ENCODE measurements around the gene NSMCE3. TPM values are rescaled to one million over a fixed set of nuclear protein-coding genes. Genes with fewer than 3 reads are reported as not detected.

The NSMCE3 gene
- 10 to 100 TPM; 11.0 to 95.5 (median 13.7) TPM for total RNA-seq

- peaks cover 6 to 22% of the 10 kb centered on the region in 2 donors for H3K4me1 ChIP-seq (replicated peaks in 1 of 2)
- H3K27ac ChIP-seq = peak within 1 kb of the TSS; percentile 94 to 95
- WGBS, 10 experiments = 0 to 3% (median 1%) methylated on average over 5 to 35 of the region's 68 CpGs
- ATAC-seq (replicated peaks in 6 of 8) = peak; percentile 66 to 97 (median 96)
- in situ Hi-C loops (cut with MboI; ENCODE audit: low pct_unique_long_range_greater_than_20kb in 2 of 9, low sequenced_read_pairs in 9 of 9, unreplicated experiment in 9 of 9) = loop anchor here in 3 of 9 experiments (25.0 kb wide), 2 partner anchors 132 to 282 kb away; no protein-coding TSS in a partner anchor
- peak within 1 kb of the TSS; percentile 67 to 99 (median 97) for H3K4me3 ChIP-seq
Measured at GRCh38 chr15:29269485-29270168, at the start of gene NSMCE3. Gene NSMCE3, minus strand, starts transcription at chr15:29269822. Its CDS starts 117 bp downstream, at chr15:29269705.

- 20 to 100% (median 80%) methylated on average over 1 to 3 of the region's 3 CpGs; no CpG with 5 or more reads in 1 of the 10 experiments for WGBS, 10 experiments
- in situ Hi-C loops (cut with MboI; ENCODE audit: low pct_unique_long_range_greater_than_20kb in 2 of 9, low sequenced_read_pairs in 9 of 9, unreplicated experiment in 9 of 9) = no loop called here
- Histone ChIP-seq H3K27ac (no peak overlapping the region), H3K4me1 (replicated peaks in 1 of 2) (peaks cover 7 to 8% of the 10 kb centered on the region in 2 donors), H3K4me3 (no peak overlapping the region)
- no peak for ATAC-seq (replicated peaks in 6 of 8)
Measured at GRCh38 chr15:29316422-29316821, 46.8 kb upstream of the NSMCE3 start.

DNA sequence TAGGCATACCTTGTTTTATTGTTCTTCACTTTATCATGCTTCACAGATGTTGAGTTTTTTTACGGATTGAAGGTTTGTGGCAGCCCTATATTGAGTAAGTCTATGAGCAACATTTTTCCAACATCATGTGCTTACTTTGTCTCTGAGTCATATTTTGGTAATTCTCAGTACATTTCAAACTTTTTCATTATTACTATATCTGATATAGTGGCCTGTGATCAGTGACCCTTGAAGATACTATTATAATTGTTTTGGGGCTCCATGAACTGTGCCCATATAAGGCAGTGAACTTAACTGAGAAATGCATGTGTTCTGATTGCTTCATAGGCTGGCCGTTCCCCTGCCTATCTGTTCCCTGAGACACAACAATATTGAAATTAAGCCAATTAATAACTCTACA lies 42.8 kb upstream of the NSMCE3 start:
- Histone ChIP-seq H3K4me1 (replicated peaks in 1 of 2) (peaks cover 0 to 8% of the 10 kb centered on the region in 2 donors), H3K4me3 (no peak overlapping the region), H3K27ac (no peak overlapping the region)
- 35 to 100% (median 84%) methylated on average over 1 to 2 of the region's 2 CpGs; no CpG with 5 or more reads in 2 of the 10 experiments for WGBS, 10 experiments
- in situ Hi-C loops (cut with MboI; ENCODE audit: low pct_unique_long_range_greater_than_20kb in 2 of 9, low sequenced_read_pairs in 9 of 9, unreplicated experiment in 9 of 9) = no loop called here
- peak in 2 of 8 experiments; percentile 72 to 75 for ATAC-seq (replicated peaks in 6 of 8)

GRCh38 chr15:29311696-29312095 lies 42.1 kb upstream of the NSMCE3 start:
- H3K27ac ChIP-seq = no peak overlapping the region
- H3K4me3 ChIP-seq = no peak overlapping the region
- in situ Hi-C loops (cut with MboI; ENCODE audit: low pct_unique_long_range_greater_than_20kb in 2 of 9, low sequenced_read_pairs in 9 of 9, unreplicated experiment in 9 of 9) = no loop called here
- ATAC-seq (replicated peaks in 6 of 8) = peak in 2 of 8 experiments; percentile 31 to 67
- H3K4me1 ChIP-seq (replicated peaks in 1 of 2) = peaks cover 0 to 8% of the 10 kb centered on the region in 2 donors

DNA sequence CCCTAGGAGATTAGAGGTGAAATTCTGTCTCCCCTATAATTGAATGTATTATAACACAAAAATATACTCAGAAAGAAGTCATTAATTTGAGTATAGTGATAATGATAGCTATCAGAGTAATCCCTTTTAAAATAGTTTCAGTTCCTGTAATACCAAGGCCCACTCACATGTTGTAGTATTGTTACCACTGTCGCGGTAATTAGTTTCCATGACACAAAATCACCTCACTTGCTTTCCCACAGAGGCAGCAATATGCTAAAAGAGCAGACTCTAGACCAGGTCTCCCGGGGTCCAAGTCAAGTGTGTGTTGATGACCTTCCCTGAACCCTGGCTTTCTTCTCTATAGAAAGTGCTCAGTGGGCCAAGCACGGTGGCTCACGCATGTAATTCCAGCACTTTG lies 39.5 kb upstream of the NSMCE3 start:
- in situ Hi-C loops (cut with MboI; ENCODE audit: low pct_unique_long_range_greater_than_20kb in 2 of 9, low sequenced_read_pairs in 9 of 9, unreplicated experiment in 9 of 9) = no loop called here
- WGBS, 10 experiments = 63 to 100% (median 74%) methylated on average over 2 to 5 of the region's 5 CpGs; no CpG with 5 or more reads in 5 of the 10 experiments
- Histone ChIP-seq H3K4me3 (no peak overlapping the region), H3K27ac (no peak overlapping the region), H3K4me1 (replicated peaks in 1 of 2) (no peaks in the 10 kb centered on the region)
- no peak for ATAC-seq (replicated peaks in 6 of 8)

DNA sequence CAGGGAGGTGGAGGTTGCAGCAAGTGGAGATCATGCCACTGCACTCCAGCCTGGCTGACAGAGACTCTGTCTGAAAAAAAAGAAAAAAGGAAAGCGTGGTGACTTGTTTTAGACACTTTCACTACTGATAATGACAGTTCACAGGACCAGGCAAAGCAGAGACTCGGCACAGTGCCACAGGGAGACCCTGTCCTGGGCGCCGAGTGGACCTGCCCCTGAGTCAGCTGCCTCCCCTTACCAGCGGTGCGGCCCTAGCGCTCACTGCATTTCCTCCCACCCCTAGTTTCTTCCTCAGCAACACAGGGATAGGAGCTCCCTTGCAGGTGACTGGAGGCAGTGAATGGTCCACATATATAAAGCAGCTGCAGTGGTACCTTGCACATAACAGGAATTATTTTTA lies 38.7 kb upstream of the NSMCE3 start:
- WGBS, 10 experiments = 91 to 100% (median 94%) methylated on average over 1 to 7 of the region's 7 CpGs; no CpG with 5 or more reads in 6 of the 10 experiments
- in situ Hi-C loops (cut with MboI; ENCODE audit: low pct_unique_long_range_greater_than_20kb in 2 of 9, low sequenced_read_pairs in 9 of 9, unreplicated experiment in 9 of 9) = no loop called here
- Histone ChIP-seq H3K4me1 (replicated peaks in 1 of 2) (no peaks in the 10 kb centered on the region), H3K4me3 (no peak overlapping the region), H3K27ac (no peak overlapping the region)
- no peak for ATAC-seq (replicated peaks in 6 of 8)

DNA sequence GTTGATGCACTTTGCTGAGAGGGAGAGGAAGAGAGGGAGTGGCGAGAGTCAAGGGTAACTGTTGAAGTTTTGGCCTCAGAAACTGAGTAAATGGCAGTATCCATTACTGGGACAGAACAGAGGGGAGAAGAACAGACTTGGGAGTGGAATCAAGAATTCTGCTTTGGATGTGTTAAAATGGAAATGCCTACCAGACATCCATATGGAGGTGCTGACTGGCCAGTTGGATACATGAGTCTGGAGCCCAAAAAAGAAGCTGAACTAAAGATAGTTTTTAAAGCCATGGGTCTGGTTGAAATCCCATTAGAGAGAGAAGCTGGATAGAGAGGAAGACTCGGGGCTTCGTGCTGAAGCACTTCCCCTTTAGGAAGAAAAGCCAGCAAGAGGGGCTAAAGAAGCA lies 35.9 kb upstream of the NSMCE3 start:
- in situ Hi-C loops (cut with MboI; ENCODE audit: low pct_unique_long_range_greater_than_20kb in 2 of 9, low sequenced_read_pairs in 9 of 9, unreplicated experiment in 9 of 9) = no loop called here
- WGBS, 10 experiments = 20 to 90% (median 72%) methylated on average over 1 to 3 of the region's 3 CpGs; no CpG with 5 or more reads in 2 of the 10 experiments
- no peak overlapping the region for H3K27ac ChIP-seq
- H3K4me3 ChIP-seq = no peak overlapping the region
- H3K4me1 ChIP-seq (replicated peaks in 1 of 2) = no peaks in the 10 kb centered on the region
- no peak for ATAC-seq (replicated peaks in 6 of 8)

GRCh38 chr15:29302871-29303270 lies 33.2 kb upstream of the NSMCE3 start:
- Histone ChIP-seq H3K27ac (no peak overlapping the region), H3K4me3 (no peak overlapping the region), H3K4me1 (replicated peaks in 1 of 2) (no peaks in the 10 kb centered on the region)
- in situ Hi-C loops (cut with MboI; ENCODE audit: low pct_unique_long_range_greater_than_20kb in 2 of 9, low sequenced_read_pairs in 9 of 9, unreplicated experiment in 9 of 9) = no loop called here
- peak in 2 of 8 experiments; percentile 50 to 91 for ATAC-seq (replicated peaks in 6 of 8)
- WGBS, 10 experiments = 31 to 90% (median 80%) methylated on average over 1 to 5 of the region's 7 CpGs; no CpG with 5 or more reads in 3 of the 10 experiments

DNA sequence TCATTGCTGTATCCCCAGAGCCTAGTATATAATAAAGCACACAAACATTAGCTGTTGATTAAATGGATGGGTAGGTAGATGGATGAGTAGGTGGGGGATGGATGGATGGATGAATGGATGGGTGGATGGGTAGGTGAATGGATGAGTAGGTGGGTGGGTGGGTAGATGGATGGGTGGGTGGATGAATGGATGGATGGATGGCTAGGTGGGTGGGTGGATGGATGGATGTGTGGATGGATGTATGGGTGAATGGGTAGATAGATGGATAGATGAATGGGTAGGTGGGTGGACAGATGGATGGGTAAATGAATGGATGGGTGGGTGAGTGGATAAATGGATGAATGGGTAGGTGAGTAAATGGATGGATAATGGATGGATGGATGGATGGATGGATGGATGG lies 30.2 kb upstream of the NSMCE3 start:
- no peak for ATAC-seq (replicated peaks in 6 of 8)
- Histone ChIP-seq H3K27ac (no peak overlapping the region), H3K4me3 (no peak overlapping the region), H3K4me1 (replicated peaks in 1 of 2) (no peaks in the 10 kb centered on the region)
- in situ Hi-C loops (cut with MboI; ENCODE audit: low pct_unique_long_range_greater_than_20kb in 2 of 9, low sequenced_read_pairs in 9 of 9, unreplicated experiment in 9 of 9) = no loop called here

GRCh38 chr15:29299331-29299730 lies 29.7 kb upstream of the NSMCE3 start:
- in situ Hi-C loops (cut with MboI; ENCODE audit: low pct_unique_long_range_greater_than_20kb in 2 of 9, low sequenced_read_pairs in 9 of 9, unreplicated experiment in 9 of 9) = no loop called here
- H3K27ac ChIP-seq = no peak overlapping the region
- 17 to 100% (median 68%) methylated on average over 1 to 2 of the region's 3 CpGs; no CpG with 5 or more reads in 6 of the 10 experiments for WGBS, 10 experiments
- H3K4me3 ChIP-seq = no peak overlapping the region
- H3K4me1 ChIP-seq (replicated peaks in 1 of 2) = no peaks in the 10 kb centered on the region
- no peak for ATAC-seq (replicated peaks in 6 of 8)

- in situ Hi-C loops (cut with MboI; ENCODE audit: low pct_unique_long_range_greater_than_20kb in 2 of 9, low sequenced_read_pairs in 9 of 9, unreplicated experiment in 9 of 9) = no loop called here
- no peak overlapping the region for H3K27ac ChIP-seq
- 27 to 87% (median 71%) methylated on average over 2 to 5 of the region's 7 CpGs; no CpG with 5 or more reads in 2 of the 10 experiments for whole genome bisulfite sequencing, 10 experiments
- H3K4me3 ChIP-seq = no peak overlapping the region
- no peaks in the 10 kb centered on the region for H3K4me1 ChIP-seq (replicated peaks in 1 of 2)
- no peak for ATAC-seq (replicated peaks in 6 of 8)
Measured at GRCh38 chr15:29294732-29295325, 25.2 kb upstream of the NSMCE3 start.

- Histone ChIP-seq H3K4me1 (replicated peaks in 1 of 2) (peaks cover 0 to 8% of the 10 kb centered on the region in 2 donors), H3K4me3 (no peak overlapping the region), H3K27ac (no peak overlapping the region)
- ATAC-seq (replicated peaks in 6 of 8) = peak in 1 of 8 experiments; percentile 42
- 13 to 100% (median 84%) methylated on average over 1 to 5 of the region's 5 CpGs for WGBS, 10 experiments
- in situ Hi-C loops (cut with MboI; ENCODE audit: low pct_unique_long_range_greater_than_20kb in 2 of 9, low sequenced_read_pairs in 9 of 9, unreplicated experiment in 9 of 9) = no loop called here
Measured at GRCh38 chr15:29291067-29291845, 21.6 kb upstream of the NSMCE3 start.

DNA sequence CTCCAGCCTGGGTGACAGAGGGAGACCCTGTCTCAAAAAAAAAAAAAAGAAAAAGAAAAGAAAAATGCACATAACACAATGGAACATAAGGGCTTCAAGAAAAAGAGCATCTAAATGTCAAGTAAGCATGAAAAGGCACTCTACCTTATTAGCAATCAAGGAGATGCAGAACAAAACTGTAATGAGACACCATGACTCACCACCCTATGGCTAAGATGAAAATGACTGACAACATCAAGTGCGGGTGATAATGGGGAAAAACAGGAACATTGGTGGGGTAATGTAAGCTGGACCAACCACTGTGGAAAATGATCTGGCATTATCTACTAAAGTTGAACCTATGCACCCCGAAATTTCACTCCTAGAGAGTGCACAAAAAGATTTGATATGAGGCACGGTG lies 19.6 kb upstream of the NSMCE3 start:
- ATAC-seq (replicated peaks in 6 of 8) = peak in 2 of 8 experiments; percentile 35 to 59
- Histone ChIP-seq H3K4me3 (no peak overlapping the region), H3K27ac (no peak overlapping the region), H3K4me1 (replicated peaks in 1 of 2) (peaks cover 0 to 8% of the 10 kb centered on the region in 2 donors)
- in situ Hi-C loops (cut with MboI; ENCODE audit: low pct_unique_long_range_greater_than_20kb in 2 of 9, low sequenced_read_pairs in 9 of 9, unreplicated experiment in 9 of 9) = no loop called here
- 0 to 100% (median 84%) methylated on average over 1 to 3 of the region's 3 CpGs; no CpG with 5 or more reads in 1 of the 10 experiments for WGBS, 10 experiments
